ENCODE measurements around the gene POLQ.

DNA sequence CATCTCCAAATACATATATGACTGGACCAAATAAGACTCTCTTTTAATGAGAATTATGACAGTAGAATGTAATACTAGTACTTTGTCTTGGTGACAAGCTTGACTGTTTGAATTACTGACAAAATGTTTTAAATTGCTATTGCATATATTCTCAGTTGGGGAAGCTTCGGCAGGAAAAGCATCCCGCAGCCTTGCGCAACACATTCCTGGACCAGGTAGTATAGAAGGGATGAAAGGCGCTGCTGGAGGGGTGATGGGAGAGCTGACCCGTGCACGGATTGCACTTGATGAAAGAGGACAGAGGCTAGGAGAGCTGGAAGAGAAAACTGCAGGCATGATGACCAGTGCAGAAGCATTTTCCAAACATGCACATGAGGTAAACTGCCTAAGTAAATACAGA, 127.6 kb downstream of the POLQ start:
- TF ChIP-seq, protein P1, sequence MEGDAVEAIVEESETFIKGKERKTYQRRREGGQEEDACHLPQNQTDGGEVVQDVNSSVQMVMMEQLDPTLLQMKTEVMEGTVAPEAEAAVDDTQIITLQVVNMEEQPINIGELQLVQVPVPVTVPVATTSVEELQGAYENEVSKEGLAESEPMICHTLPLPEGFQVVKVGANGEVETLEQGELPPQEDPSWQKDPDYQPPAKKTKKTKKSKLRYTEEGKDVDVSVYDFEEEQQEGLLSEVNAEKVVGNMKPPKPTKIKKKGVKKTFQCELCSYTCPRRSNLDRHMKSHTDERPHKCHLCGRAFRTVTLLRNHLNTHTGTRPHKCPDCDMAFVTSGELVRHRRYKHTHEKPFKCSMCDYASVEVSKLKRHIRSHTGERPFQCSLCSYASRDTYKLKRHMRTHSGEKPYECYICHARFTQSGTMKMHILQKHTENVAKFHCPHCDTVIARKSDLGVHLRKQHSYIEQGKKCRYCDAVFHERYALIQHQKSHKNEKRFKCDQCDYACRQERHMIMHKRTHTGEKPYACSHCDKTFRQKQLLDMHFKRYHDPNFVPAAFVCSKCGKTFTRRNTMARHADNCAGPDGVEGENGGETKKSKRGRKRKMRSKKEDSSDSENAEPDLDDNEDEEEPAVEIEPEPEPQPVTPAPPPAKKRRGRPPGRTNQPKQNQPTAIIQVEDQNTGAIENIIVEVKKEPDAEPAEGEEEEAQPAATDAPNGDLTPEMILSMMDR (IDR thresholded peaks at IDR 0.05) = no peak
- TF ChIP-seq POLR2A (IDR thresholded peaks at IDR 0.05) = no peak
